Body of pancreas (tissue), 4 donors: Measurements from ENCODE around the gene EGF.

Experiments used
- CTCF ChIP-seq, 7 experiments: fragments of 450-650 bp in 4 of 7; fragments of 200-600 bp in 3 of 7; sonication (generic) in 3 of 7; IDR thresholded peaks; one replicate each; pipeline ENCODE4 v1.5.1; 2016 to 2019; ENCODE audit warnings: antibody characterized with exemption in 7 of 7
- POLR2A ChIP-seq, 3 donors: fragments of 450-650 bp; IDR thresholded peaks; one replicate each; pipeline ENCODE4 v1.6.1; 2016; ENCODE audit warnings: antibody characterized with exemption in 3 of 3, mild to moderate bottlenecking in 2 of 3

- TF ChIP-seq CTCF (IDR thresholded peaks at IDR 0.05), result peak; percentile 22 to 70 (median 59)
- TF ChIP-seq POLR2A (IDR thresholded peaks at IDR 0.05), result no peak
Measured at GRCh38 chr4:109998867-109999584, 86.3 kb downstream of the EGF start.
